SHP77 treated with DMSO at 0.1 percent for 48 hours (cell line): ENCODE data around the gene PPP1R1B.

Experiments used
- DNase-seq: peaks from one replicate; lab custom pipeline; 2025; lab: John Stamatoyannopoulos, UW

The PPP1R1B gene

GRCh38 chr17:39667945-39668924 lies 41.5 kb downstream of the PPP1R1B start, which contains the start of gene PNMT:
PNMT (plus strand) TSS chr17:39668453; CDS start chr17:39668476, 23 bp downstream.
- DNase-seq = no peak

DNA sequence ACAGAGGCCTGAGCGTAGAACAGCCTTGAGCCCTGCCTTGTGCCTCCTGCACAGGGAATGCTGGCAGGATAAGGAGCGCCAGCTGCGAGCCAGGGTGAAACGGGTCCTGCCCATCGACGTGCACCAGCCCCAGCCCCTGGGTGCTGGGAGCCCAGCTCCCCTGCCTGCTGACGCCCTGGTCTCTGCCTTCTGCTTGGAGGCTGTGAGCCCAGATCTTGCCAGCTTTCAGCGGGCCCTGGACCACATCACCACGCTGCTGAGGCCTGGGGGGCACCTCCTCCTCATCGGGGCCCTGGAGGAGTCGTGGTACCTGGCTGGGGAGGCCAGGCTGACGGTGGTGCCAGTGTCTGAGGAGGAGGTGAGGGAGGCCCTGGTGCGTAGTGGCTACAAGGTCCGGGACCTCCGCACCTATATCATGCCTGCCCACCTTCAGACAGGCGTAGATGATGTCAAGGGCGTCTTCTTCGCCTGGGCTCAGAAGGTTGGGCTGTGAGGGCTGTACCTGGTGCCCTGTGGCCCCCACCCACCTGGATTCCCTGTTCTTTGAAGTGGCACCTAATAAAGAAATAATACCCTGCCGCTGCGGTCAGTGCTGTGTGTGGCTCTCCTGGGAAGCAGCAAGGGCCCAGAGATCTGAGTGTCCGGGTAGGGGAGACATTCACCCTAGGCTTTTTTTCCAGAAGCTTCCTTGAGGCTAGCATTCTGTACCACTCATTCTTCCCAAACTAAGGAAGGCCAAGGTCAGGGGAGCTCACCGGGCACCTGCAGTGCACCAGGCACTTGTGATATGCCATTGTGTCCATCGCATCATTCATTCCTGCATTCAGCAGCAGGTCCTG lies 43.4 kb downstream of the PPP1R1B start:
- no peak for DNase-seq

GRCh38 chr17:39670746-39671145 lies 44.0 kb downstream of the PPP1R1B start:
- no peak for DNase-seq

DNA sequence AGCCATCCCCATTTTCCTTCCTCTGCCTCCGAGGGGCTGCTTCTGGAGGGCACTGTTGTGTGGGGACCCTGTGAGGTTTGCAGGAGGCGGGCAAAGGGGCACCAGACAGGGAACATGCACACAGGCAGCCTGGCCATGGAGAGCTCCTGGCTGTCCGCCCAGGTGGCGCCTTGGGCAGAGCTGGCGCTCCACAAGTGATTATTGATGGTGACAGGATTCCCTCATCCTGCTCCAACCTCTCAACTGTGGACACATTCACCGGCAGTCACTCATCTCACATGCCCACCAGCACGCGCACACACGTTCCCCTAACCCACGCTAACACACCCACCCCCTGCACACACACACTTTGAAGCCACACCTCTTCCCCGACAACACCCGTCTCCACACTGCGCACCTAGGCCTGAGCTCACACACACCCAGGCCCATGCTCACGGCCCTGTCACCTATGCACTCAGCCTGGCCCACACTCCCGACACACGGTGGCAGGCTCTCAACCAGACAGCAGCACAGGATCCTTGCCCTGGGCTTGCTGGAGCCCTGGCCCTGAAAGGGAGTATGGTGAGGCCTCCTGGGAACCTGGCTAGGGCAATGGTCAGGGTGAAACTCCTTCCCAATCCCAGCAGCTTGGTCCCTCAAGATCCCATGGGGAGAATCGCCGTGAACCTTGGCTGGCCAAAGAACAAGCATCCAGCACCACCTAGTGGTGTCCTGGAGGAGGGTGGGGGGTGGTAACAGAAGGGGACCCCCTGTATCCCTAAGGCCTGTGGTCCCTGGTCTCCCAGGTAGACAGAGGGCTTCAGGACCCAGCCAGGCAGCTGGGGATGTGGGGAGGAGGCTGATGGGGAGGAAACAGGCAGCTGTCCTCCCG lies 45.1 kb downstream of the PPP1R1B start:
- DNase-seq = no peak

- no peak for DNase-seq
Measured at GRCh38 chr17:39672522-39673334, 46.0 kb downstream of the PPP1R1B start.

DNA sequence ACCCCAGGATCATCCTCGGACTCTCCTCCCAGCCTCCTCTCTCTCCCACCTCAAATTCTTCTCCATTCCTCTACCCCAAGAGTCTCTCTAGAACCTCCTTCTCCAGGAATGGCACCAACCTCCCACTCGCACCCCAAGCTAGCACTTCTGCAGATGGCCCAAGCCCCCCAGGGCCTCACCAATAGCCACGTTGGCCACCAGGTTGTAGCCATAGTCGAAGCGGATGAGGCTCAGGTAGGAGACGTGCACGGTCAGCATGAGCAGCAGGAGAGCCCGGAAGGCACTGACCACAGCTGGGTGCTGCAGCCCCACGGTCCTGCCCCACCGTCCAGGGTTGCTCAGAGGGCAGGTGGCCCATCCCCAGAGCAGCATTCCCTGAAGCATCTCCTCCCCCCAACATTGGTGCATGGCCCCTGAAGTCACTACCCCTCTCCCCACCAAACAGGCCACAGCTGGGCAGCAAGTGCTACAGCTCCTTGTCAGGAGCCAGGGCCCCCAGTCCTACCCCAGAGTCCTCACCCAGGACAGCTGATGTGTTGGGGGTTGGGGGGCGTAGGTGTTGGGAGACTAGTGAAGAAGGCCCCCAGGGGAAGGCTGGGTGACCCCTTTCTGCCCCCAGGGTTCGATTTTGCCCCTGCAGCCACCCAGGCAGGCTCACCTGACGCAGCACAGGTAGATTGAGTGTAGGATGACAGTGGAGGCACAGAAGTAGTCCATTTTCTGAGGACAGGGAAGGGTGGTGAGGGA lies 46.8 kb downstream of the PPP1R1B start:
- no peak for DNase-seq

GRCh38 chr17:39674179-39674578 lies 47.4 kb downstream of the PPP1R1B start:
- DNase-seq = no peak

DNA sequence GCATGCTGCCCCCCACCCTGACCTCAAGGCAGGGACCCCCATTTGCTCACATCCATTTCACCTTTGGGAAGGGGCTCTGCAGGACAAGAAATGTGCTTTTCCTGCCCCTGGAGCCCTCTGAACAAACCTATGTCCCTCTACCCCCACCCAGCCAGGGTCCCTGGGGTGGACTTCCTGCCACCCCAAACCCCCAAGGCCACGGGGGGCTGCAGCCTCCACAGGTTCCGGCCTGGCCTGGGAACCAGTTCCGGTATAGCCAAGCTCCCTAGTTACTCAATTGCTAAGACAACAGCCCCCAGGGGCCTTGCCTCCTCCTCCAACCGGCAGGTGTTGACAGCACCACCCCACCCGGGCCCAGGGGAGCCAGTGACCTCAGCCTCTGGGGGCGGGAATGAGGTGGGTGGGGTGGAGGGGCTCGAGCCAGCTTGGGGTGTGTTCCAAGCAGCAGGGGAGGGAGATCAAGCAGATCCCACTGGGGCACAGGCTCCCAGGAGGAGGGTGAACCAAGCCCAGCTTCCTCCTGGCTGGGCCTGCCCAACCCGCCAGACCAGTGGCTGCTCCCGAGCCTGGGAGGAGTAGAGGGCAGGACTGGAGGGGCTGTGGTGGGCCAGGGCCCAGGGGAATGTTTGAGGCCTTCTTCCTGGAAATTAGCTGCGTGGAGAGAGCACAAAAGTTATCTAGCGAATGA lies 48.1 kb downstream of the PPP1R1B start:
- no peak for DNase-seq

- DNase-seq = no peak
Measured at GRCh38 chr17:39675390-39676082, 48.8 kb downstream of the PPP1R1B start.

DNA sequence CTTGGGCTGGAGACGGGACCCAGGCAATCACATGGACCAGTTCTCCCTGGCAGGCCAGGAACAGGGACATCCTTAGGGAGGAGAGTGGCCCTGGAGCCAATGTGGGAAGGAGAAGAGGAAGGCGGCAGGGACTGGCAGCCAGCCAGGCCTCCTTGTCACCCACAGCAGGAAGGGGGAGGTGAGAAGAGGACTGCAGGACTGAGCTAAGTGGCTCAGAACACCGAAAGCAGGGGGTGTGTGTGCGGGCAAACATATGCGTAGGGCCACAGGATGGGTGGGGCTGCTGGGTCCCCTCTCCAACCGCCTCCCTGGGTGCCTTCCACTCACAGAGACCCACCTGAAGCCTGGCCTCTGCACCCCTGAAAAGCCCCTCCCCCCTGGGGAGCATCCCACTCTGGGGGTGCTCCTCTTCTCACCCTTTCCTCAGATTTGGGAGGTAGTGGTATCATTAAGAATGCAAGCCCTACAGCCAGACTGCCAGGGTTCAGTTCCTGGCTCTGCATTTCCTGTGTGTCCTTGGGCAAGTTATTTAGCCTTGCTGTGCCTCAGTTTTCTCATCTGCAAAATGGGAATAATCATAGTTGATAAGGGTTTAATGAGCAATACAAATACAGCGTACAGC lies 49.6 kb downstream of the PPP1R1B start:
- peak; percentile 8 for DNase-seq

DNA sequence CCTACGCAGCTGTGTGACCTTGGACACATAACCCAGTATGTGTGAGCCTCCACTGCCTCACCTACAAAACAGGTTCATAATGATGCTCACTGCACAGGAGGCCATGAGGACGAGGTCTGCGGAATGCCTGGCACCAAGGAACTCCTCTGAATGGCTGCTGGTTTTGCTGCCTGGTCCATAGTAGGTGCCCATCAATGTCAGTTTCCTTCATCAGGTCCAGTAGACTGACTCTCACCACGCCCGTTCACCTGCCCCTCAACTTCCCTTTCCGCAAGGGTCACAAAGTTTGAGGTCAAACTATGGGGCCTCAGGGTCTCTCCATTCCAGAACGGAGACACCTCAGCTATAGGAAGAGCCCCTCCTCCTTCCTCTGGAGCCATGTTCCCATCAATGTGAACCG lies 50.3 kb downstream of the PPP1R1B start:
- DNase-seq = no peak

GRCh38 chr17:39677542-39678339 lies 51.0 kb downstream of the PPP1R1B start:
- DNase-seq = no peak

GRCh38 chr17:39678340-39679116 lies 51.8 kb downstream of the PPP1R1B start:
- DNase-seq = no peak

- DNase-seq = no peak
Measured at GRCh38 chr17:39679521-39680192, 52.9 kb downstream of the PPP1R1B start.

- DNase-seq = no peak
Measured at GRCh38 chr17:39683295-39683939, 56.7 kb downstream of the PPP1R1B start.
